SKM-1 (cell line): ENCODE data around the gene KCNN1.
A peak's percentile ranks its signal among the peaks of the same experiment; 100 is the strongest.
"Not testable (repeated sequence)": the region's sequence is repeated elsewhere in the genome, so short reads cannot be mapped to it uniquely, and the experiment has no call there.

Experiments used
- DNase-seq: peaks from one replicate; lab custom pipeline; 2025; ENCODE audit not compliant: unreplicated experiment; lab: John Stamatoyannopoulos, UW

Gene KCNN1

DNA sequence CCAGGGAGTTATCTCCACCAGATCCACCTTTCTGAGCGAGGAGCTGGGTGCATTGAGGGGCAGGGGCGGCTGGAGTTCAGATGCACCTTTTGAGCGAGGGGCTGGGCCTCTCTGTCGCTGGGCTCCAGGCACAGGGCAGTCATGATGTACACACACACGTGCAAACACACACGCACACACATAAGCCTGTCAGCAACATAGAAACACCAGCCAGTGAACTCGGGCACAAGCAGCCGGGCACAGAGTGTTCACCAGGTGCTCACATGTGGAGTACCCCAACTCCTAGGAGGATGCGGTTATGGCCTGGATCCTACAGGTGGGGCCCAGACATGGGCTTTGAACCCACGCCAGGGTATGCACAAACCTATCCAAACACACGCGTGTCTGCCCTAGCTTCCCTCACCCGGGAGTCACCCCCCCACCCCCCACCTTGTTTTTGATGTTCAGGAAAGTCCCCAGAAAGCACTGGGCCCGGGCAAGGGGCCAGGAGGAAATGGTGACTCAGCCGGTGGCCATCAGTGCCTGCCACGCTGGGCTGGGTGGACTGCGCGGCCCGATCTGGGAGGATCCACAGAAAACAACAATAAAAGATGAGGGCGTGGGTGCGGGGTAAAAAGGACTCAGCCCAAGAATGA is 54.3 kb downstream of the KCNN1 start:
- no peak for DNase-seq

DNA sequence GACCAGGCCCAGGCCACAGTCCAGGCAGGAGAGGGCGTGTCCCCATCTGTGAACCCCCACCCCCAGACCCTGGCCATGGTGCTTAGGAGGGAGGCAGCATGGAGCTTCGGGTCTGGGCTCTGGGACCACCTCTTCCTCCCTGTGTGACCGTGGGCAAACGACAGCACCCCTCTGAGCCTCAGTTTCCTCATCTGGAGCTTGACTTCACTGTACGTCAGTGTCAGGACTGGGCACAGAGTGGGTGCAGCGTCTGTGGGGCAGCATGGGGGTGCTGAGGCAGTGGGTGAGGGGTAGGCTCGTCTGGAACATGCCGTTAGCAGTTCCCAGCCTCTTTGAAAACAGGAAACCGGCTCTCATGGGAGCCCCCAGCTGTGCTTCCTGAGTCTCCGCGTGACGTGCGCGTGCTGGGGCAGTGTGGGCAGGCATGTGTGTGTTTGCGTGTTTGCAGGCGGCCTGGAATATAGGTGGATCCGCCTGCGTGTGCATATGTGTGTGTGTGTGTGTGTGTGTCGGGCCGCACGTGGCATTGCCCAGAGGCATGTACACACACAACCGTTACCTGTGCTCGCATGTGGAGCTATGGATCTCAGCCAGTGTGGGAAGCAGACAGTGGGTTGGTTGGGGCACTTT is 56.8 kb downstream of the KCNN1 start:
- no peak for DNase-seq

DNA sequence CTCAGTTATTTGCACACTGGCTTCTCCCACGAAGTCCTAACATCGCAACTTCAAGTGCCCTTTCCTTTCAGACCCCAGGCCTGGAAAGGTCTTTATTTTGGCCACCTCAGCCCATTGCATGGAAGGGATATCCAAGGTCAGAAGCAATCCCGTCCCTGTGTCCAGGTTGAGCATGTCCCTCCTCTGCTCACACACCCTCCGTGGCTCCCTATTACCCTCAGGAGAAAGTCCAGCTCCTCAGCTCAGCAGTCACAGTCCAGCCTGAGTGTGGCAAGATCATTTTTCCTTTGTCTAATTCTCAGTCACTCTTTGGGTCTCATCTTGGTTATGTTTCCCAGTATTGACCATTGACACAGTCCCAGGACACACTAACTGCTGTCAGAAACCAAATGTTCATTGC is 60.2 kb downstream of the KCNN1 start:
- DNase-seq, result no peak

DNA sequence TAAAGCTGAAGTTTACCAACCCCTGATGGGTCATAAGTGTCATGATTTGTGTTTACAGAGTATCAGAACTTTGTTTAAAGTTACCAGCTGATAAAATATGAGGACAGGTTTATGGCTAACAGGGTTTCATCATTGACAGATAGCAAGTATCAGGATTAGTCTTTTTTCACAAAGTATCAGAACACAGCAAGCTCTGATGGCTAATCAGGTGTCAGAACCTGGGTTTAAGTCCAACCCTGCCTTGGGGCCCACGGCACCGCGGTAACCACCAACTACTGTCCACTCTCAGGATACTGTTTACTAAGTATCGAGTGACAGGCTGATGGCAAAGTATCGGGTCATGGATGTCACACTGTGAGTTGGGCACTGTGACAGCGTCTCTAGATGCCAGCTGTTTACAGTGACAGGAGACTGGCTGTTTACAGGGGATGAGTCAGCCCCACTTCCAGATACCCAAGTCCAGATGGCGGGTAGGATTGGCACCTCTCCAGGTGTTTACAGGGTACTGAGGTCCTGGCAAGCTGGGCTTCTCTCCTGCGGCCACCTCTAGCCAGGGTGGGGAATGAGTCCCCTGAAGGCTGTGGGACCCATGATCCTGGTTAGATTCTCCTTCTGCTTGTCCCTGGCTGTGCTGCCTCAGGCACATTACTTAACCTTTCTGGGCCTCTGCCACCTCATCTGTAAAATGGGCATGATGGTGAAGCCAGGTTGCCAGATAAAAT is 62.9 kb downstream of the KCNN1 start:
- DNase-seq, result no peak

DNA sequence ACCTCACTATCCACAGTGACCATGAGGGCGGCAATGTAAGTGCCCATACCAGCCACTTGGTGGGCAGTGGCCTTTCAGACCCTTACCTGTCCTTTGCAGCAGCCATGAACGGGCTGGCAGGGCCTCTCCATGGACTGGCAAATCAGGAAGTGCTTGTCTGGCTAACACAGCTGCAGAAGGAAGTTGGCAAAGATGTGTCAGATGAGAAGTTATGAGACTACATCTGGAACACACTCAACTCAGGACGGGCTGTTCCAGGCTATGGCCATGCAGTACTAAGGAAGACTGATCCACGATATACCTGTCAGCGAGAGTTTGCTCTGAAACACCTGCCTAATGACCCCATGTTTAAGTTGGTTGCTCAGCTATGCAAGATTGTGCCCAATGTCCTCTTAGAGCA is 64.5 kb downstream of the KCNN1 start:
- not testable (repeated sequence) for DNase-seq

DNA sequence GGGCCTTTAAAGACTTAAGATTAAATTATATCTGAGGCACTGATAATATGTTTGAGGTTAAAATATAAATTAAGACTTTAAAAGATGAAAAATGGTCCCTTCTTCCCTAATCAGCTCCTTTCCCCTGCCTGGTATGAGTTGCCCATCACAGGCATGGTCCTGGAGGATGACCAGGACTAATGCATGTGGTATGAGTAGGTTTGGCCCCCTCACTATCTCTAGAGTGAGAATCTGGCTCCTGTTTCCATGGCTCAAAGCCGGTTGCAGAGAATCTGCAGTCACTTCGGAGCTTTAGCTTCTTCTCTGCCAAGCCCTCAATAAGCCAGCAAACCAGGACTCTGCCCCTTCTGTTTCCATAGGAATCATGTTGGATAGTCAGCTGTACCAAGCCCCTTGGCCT is 65.2 kb downstream of the KCNN1 start:
- DNase-seq, result not testable (repeated sequence)

DNA sequence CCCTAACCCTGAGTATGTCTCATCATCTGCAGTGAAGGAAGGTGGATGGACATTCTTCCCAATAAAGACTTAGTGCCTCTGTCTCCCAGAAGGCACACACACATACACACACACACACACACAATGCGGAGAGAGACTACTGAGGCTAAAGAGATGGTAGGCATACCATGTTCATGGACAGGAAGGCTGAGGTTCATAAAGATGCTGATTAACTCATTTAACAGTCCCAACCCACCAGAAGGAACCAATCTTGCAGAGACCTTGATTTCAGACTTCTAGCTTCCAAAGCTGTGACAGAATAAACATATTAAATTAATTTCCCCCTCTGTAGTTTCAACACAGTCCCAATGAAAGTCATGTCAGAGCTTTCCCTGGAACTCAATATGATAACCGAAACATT is 74.1 kb downstream of the KCNN1 start:
- DNase-seq, result no peak

DNA sequence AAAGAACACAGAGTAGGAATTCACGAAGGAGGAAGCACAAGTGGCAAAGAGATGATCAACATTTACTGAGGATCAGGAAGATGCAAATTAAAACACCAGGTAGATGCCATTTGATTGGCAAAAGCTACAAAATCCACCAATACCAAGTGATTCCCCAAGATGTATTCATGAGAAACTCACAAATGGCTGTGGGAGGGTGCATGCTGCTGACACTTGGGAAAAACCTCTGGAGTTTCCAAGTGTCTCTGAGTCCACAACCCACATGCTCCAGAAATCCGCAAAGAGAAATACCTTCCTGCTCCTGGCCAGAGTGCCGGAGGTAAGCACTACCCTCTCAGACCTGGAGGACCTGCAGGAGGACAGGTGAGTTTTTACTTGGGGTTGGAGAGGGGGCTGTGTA is 76.8 kb downstream of the KCNN1 start:
- DNase-seq, result no peak

DNA sequence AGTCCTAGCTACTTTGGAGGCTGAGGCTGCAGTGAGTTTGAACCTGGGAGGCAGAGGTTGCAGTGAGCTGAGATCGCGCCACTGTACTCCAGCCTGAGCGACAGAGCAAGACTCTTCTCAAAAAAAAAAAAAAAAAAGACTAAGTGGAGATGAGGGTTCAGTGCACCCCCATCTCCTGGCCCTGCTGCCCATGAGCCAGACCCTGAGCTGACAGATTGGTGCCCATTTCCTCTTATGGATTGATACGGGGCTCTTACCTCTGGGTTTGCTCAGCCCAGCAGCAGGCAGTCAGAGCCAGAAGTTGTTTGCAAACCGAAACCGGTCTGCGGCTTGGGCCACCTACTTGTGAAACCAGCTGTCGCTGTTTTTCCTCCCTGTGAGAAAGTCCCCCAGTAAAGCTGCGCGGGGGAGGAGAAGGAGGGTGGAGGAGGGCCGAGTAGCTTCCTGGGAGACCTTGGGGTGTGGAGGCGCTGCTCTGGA is 78.0 kb downstream of the KCNN1 start:
- peak; percentile 32 for DNase-seq

DNA sequence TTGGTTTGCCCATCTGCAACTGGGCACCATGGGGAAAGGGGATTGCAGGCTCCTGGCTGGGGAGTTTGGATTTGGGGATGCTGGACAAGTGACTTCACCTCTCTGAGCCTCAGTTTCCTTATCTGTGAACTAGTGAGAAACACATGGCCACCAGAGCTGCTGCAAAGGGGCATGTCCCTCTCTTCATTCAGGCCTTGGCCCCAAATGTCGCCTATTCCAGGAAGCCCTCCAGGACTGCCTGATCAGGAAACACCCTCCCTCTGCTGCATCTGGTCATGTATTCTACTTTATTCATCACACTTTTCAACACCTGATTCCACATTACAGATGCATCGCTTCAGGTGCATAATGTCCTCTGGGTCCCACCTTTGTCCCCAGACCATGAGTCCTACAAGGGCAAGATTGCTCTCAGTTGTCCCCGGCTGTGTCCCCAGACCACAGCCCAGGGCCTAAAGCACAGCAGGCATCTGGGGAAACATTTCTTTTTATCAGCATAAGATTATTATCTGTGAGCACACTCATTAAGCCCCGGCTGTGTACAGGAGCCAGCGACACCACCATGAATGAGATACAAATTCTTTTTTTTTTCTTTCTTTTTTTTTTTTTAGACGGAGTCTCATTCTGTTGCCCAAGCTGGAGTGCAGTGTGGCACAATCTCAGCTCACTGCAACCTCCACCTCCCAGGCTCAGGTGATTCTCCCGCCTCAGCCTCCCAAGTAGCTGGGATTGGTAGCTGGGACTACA is 78.6 kb downstream of the KCNN1 start:
- DNase-seq, result no peak

DNA sequence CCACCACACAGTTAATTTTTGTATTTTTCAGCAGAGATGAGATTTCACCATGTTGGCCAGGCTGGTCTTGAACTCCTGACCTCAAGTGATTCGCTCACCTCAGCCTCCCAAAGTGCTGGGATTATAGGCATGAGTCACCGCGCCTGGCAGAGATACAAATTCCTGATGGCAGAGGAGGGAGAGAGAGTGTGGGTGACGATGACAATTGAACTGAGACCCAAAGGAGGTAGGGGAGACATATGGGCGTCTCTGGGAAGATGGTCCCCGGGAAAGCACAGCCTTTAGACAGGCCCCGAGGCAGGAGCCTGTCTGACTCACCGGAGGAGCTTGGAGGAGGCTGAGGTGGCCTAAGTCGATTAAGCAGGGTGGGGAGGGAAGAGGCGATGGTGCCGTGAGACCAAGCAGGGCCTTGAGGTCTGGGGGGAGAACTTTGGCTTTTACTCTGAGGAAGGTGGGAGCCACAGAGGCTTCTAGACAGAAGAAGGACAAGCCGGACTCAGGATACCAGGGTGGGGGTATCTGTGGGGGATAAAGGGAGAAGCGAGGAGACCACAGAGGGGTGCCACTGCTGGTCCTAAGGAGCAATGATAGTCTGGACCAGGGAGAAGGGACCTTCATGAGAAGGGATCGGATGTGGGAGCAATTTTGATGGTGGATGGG is 79.3 kb downstream of the KCNN1 start:
- DNase-seq, result no peak

DNA sequence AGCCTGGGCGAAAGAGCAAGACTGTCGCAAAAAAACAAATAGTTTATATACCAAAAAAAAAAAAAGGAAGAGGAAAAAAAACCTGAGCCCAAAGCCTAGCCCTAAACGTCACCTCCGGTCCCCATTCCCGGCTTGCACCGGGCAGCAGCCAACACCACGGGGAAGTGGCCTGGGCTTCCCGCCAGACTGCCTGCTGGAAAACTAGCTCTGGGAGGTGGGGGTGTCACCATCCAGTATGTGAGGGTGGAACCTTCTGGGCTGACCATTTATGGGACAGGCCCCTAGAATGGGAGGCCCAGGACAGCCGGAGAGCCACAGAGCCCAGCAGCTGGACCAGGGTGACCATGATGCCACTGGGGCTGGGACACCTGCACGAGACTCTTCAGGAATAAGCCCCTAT is 82.5 kb downstream of the KCNN1 start:
- DNase-seq, result no peak
